Pulmonary artery endothelial cell (primary cell): Measurements from ENCODE around the gene BMPER. TPM values are rescaled to one million over a fixed set of nuclear protein-coding genes. Genes with fewer than 3 reads are reported as not detected.

Experiments used
- DNase-seq: peaks from one replicate; pipeline ENCODE4 v3.0.0-alpha.2; 2011; ENCODE audit warnings: low read depth, low spot score
- total RNA-seq: library from RNA; depleted of rRNA; stranded (reverse); fragments of >200 nt; gene quantifications from 2 replicates; pipeline ENCODE4 v1.2.3, GENCODE V29; 2014

BMPER gene
- 0.42 and 0.46 TPM in 2 replicates for total RNA-seq

GRCh38 chr7:33905389-33906032, at the start of gene BMPER:
Gene BMPER (plus strand): TSS chr7:33905539. CDS start chr7:33905614, 75 bp downstream.
- no peak for DNase-seq

- DNase-seq: no peak
Observed at GRCh38 chr7:33861947-33862346, 43.4 kb upstream of the BMPER start.

GRCh38 chr7:33862946-33863814, 42.2 kb upstream of the BMPER start:
- DNase-seq: no peak

- DNase-seq: no peak
Observed at GRCh38 chr7:33868166-33868565, 37.2 kb upstream of the BMPER start.

- no peak for DNase-seq
Observed at GRCh38 chr7:33869176-33869575, 36.2 kb upstream of the BMPER start.

- no peak for DNase-seq
Observed at GRCh38 chr7:33870120-33870519, 35.2 kb upstream of the BMPER start.

- no peak for DNase-seq
Observed at GRCh38 chr7:33872870-33873269, 32.5 kb upstream of the BMPER start.

GRCh38 chr7:33873518-33873917, 31.8 kb upstream of the BMPER start:
- DNase-seq: no peak

GRCh38 chr7:33873981-33874750, 31.2 kb upstream of the BMPER start:
- no peak for DNase-seq

- DNase-seq: no peak
Observed at GRCh38 chr7:33874943-33875342, 30.4 kb upstream of the BMPER start.

- no peak for DNase-seq
Observed at GRCh38 chr7:33876596-33877274, 28.6 kb upstream of the BMPER start.

GRCh38 chr7:33880787-33881186, 24.6 kb upstream of the BMPER start:
- no peak for DNase-seq

GRCh38 chr7:33881316-33881715, 24.0 kb upstream of the BMPER start:
- no peak for DNase-seq

GRCh38 chr7:33882040-33882837, 23.1 kb upstream of the BMPER start:
- no peak for DNase-seq

GRCh38 chr7:33882950-33883670, 22.2 kb upstream of the BMPER start:
- DNase-seq: no peak

- no peak for DNase-seq
Observed at GRCh38 chr7:33883671-33883965, 21.7 kb upstream of the BMPER start.

GRCh38 chr7:33885290-33886148, 19.8 kb upstream of the BMPER start:
- no peak for DNase-seq

GRCh38 chr7:33886149-33886623, 19.2 kb upstream of the BMPER start:
- DNase-seq: no peak
